Measurements from ENCODE around the gene STUM.
"Not testable (repeated sequence)": the region's sequence is repeated elsewhere in the genome, so short reads cannot be mapped to it uniquely, and the experiment has no call there.

STUM gene

GRCh38 chr1:226548256-226549093 is at the start of gene STUM:
Gene STUM, plus strand, starts transcription at chr1:226548764. Its CDS starts 141 bp downstream, at chr1:226548905.
- no peak for DNase-seq

- not testable (repeated sequence) for DNase-seq
Measured at GRCh38 chr1:226499699-226500098, 48.9 kb upstream of the STUM start.

DNA sequence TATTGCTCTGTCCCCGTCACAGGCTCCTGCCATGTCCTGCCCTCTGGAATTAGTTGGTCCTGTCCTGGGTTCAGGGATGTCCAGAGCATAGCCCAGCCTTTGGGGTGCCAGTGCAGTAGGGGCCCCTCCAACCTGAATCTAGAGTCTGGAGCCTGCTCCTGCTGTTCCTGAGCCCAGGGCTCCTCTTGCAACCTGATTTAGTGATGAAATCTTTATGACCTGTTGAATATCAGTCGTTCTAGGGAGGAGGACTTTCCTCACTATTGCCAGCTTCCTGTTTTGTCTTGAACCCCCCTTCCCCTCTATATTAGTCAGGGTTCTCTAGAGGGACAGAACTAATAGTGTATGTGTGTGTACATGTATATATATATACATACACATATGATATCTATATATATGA is 42.5 kb upstream of the STUM start:
- DNase-seq, result no peak

GRCh38 chr1:226506921-226507320 is 41.6 kb upstream of the STUM start:
- DNase-seq, result no peak

GRCh38 chr1:226510453-226510852 is 38.1 kb upstream of the STUM start:
- no peak for DNase-seq

DNA sequence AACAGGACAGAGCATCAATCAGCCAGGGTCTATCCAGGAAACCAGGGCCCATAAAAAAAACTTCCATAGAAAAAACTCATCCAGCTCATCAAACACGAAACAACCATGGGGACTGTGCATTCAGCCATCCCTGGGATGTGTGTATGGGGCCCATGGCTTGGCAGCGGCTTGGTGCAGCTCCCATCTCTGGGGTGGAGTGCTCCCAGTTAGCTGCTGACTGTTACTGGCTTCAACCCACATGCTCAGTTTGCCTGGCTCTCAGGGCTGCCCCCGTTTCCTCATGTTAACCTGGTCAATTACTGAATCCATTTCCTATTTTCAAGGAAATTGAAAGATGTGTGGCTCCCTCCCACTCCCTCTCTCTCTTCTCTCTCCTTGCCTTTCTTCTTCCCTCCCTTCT is 37.3 kb upstream of the STUM start:
- no peak for DNase-seq

GRCh38 chr1:226512076-226512728 is 36.4 kb upstream of the STUM start:
- DNase-seq, result no peak

GRCh38 chr1:226518375-226518774 is 30.2 kb upstream of the STUM start:
- no peak for DNase-seq

- DNase-seq, result no peak
Measured at GRCh38 chr1:226519135-226519534, 29.4 kb upstream of the STUM start.

- DNase-seq, result no peak
Measured at GRCh38 chr1:226519716-226520598, 28.6 kb upstream of the STUM start.

DNA sequence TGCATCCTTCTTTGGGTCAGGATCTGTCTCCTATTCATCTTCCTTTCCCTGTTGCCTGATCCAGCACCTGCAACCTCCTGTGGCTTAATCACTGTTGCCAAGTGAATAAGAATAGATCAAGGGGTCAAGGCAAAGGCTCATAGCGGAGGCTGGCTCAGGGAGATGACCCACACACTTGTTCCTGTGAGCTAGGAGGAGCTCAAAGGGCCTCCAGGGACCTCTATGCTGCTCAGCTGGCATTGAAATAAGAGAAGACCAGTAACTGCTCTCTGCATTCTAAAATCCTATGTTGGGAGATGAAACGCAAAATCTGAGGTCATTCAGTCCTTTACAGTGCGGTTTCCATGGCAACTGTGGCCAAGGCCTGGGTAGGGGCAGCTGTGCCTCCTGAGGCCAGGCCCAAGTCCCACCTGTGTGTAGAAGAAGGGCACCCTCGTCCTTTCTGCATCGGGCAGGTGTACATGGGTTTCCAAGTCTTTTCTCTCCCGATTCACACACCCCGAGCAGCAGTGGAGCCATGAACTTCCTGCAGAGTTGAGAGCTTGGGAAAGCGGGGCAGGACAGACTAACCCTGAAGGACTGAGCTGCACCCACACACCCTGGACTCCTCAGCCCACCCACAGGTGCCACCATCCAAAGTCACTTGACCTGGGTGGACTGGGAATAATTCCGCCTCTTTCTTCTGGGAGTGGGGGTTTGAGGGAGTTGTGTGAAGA is 27.8 kb upstream of the STUM start:
- no peak for DNase-seq

DNA sequence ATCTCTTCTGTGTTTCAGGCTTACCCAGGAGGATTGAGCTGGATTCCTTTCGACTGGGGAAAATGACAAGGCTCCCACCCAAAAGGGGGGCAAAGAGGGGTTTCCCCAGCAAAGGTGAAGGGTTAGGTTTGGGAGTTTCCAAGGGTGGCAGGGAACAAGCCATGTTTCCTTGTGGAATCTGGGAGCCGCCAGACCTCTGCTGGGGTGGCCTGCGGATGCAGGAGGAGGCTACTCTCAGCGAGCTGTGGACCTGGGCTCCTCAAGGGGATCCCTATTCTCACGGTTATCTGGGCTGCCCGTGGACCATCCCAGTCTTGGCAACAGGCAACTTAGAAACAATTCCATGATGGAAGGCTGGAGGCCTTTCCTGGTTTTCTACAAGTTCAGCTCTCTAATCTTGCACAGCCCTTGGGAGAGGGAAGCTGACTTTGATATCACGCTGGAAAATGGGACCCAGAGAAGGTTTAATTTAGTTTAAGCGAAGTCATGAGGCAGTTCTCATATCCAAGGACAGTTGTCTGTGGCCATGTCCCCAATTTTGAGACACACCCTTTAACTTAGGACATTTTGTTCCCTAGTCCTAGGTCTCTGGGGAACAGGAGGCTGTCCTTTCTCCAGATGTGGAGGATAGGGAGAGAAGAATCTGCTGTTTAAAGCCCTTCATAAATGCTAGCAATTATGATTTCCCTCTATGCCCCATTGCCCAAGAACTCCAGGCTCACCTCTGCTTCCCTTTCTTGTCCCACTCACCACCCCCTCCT is 24.7 kb upstream of the STUM start:
- no peak for DNase-seq

GRCh38 chr1:226524547-226524946 is 24.0 kb upstream of the STUM start:
- DNase-seq, result no peak

GRCh38 chr1:226525750-226526149 is 22.8 kb upstream of the STUM start:
- DNase-seq, result no peak

DNA sequence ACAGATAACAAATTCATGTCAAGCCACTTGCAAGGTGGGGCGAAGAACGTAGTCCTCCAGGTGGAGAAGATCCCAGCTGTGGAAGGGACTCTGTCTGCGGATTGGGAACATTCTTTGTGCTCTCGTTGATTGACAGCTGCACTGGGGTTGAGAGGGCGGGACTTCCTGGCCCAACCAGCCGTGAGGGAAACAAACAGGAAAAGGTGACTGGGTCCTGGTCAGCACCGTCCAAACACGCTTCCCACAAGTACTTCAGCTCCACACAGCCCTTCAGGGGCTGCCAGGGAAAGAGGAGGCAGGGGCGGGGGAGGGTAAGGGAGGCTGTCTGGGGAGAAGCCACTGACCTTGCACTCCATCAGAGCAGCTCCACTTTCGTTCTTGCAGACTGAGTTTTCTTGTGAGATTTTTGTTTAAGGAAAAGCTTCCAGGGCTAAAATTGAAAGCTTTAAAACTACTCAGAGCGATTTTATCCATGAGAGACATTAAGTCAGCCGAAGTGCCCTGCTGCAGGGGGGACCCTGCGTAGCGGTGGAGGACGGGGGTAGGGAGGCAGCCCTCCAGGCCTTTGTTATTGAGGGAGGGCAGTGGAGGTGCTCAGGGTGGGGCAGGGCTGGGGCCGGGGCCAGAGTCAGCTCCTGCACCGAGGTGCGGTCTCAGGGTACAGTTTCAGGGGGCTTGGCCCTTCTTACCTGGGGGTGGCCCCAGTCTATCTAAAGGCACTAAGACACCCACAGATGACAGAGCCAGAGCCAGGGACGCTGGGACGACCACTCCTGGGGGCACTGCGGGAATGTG is 21.6 kb upstream of the STUM start:
- DNase-seq, result no peak

- no peak for DNase-seq
Measured at GRCh38 chr1:226529891-226530290, 18.7 kb upstream of the STUM start.

- no peak for DNase-seq
Measured at GRCh38 chr1:226530591-226530990, 18.0 kb upstream of the STUM start.

DNA sequence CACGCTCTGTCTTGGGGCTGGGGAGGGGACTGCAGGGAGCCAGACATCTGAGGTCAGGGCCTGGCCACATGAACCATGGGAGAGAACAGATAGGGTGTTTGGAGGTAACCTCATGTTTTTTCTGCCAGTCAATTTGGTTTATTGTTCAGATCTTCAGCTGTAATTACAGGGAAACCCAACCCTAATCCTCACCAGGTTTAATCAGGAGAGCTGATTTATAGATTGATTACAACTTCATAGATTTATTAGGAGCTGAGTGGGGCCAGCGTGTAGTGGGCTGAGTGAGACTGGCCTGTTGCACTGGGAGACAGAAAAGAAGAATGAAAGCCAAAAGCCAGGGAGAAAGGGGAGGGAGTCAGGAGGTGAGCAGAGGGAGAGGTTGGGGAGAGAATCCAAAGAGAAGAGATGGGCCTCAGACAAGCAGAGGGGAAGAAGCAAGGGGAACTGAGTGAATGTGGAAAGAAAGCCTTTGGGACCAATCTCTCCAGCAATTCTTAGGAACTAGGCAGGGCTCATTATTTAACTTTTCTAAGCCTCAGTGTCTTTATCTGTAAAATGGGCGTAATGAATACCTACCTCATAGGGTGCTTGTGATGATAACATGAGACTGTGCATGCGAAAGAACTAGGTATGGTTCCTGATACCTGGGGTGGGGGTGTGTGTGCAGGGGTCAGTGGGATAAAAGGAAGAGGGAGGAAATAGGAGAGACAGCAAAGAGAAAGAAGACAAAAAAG is 17.0 kb upstream of the STUM start:
- no peak for DNase-seq

DNA sequence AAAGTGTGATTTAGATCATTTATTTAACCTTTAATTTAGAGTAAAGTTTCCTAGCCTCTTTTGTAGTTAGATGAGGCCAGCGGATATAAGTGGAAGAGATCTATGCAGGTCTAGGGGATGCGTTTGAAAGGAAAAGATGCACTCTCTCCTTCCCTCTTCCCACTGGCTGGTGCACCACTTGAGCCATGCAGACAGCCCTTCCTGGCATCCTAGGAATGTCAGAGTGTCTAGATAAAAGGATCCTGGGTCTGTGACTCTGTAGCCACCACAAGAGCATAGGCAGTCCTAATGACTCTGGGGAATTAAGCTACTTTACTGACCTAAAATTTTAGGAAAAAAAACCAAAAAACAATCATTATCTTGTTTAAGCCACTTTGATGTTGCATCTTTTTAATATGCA is 16.0 kb upstream of the STUM start:
- DNase-seq, result no peak

GRCh38 chr1:226533220-226533619 is 15.3 kb upstream of the STUM start:
- DNase-seq, result no peak

All from SW 1271 (cell line).